Transverse colon (tissue), 4 donors: Measurements from ENCODE around the gene TICAM1.

ENCODE experiments used
- CTCF ChIP-seq, 5 experiments: fragments of 200-600 bp in 3 of 5; fragments of 450-650 bp in 2 of 5; sonication (generic) in 3 of 5; IDR thresholded peaks; 1 replicate in 2 of 5; 2 replicates in 3 of 5; pipeline ENCODE4 v1.5.1; 2016 to 2017; ENCODE audit warnings: antibody characterized with exemption in 5 of 5, inconsistent platforms in 3 of 5, mild to moderate bottlenecking in 2 of 5, moderate library complexity in 1 of 5
- POLR2AphosphoS5 ChIP-seq, 3 donors: sonication (generic); formaldehyde crosslinking; IDR thresholded peaks; one replicate each; pipeline ENCODE4 v1.6.1; 2016; ENCODE audit warnings: antibody characterized with exemption in 3 of 3

- no peak for TF ChIP-seq CTCF (IDR thresholded peaks at IDR 0.05)
- TF ChIP-seq POLR2AphosphoS5 (IDR thresholded peaks at IDR 0.05) = no peak
Observed at GRCh38 chr19:4801085-4801619, 30.4 kb downstream of the TICAM1 start.
